ENCODE data around the gene EYS. TPM values are rescaled to one million over a fixed set of nuclear protein-coding genes. Genes with fewer than 3 reads are reported as not detected.
A peak's percentile ranks its signal among the peaks of the same experiment; 100 is the strongest.

Gene EYS
- polyA plus RNA-seq, 1 of the 3 experiments (the other 2 are of a cell fraction): 0.05 TPM

DNA sequence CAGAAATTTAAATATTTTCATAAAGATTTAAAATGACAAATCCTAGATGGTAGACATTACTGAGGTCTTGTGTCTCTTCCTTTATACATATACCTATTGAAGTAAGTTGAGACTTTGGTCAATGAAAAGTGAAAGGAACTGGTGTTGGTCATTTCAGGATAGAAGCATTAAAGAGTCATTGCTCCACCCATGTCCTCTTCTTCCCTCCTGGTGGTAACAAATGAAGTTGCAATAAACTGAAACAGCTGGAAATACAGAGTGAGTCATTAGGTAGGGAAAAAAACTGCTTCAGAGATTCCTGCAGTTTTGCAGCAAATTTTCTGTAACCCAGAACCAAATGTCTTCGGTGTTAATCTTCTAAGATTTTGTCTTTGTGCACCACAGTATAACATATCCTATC is 448.0 kb downstream of the EYS start:
- no peaks in the 10 kb centered on the region for H4K20me1 ChIP-seq (ENCODE audit: insufficient read depth)
- no peak overlapping the region for H3K27ac ChIP-seq (ENCODE audit: low read depth in 2 of 2, low read length in 1 of 2)
- no peak overlapping the region for H3K4me3 ChIP-seq (ENCODE audit: low read depth in 2 of 2, low read length in 1 of 2)
- no peak overlapping the region for H3K9ac ChIP-seq
- POLR2A ChIA-PET: no interaction called here
- H3K9me2 ChIP-seq: no peaks in the 10 kb centered on the region
- H3K4me1 ChIP-seq (ENCODE audit: control insufficient read depth in 1 of 2, insufficient read depth in 2 of 2, low read depth in 1 of 2, low read length in 1 of 2): no peaks in the 10 kb centered on the region
- no peaks in the 10 kb centered on the region for H3F3A ChIP-seq (replicated peaks; ENCODE audit: insufficient read depth)
- DNase-seq: no peak
- CTCF ChIA-PET: no interaction called here
- H2AFZ ChIP-seq (ENCODE audit: low read depth): no peak overlapping the region
- TF ChIP-seq, protein P1, sequence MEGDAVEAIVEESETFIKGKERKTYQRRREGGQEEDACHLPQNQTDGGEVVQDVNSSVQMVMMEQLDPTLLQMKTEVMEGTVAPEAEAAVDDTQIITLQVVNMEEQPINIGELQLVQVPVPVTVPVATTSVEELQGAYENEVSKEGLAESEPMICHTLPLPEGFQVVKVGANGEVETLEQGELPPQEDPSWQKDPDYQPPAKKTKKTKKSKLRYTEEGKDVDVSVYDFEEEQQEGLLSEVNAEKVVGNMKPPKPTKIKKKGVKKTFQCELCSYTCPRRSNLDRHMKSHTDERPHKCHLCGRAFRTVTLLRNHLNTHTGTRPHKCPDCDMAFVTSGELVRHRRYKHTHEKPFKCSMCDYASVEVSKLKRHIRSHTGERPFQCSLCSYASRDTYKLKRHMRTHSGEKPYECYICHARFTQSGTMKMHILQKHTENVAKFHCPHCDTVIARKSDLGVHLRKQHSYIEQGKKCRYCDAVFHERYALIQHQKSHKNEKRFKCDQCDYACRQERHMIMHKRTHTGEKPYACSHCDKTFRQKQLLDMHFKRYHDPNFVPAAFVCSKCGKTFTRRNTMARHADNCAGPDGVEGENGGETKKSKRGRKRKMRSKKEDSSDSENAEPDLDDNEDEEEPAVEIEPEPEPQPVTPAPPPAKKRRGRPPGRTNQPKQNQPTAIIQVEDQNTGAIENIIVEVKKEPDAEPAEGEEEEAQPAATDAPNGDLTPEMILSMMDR (IDR thresholded peaks at IDR 0.05): peak; percentile 41
- TF ChIP-seq, protein P2, sequence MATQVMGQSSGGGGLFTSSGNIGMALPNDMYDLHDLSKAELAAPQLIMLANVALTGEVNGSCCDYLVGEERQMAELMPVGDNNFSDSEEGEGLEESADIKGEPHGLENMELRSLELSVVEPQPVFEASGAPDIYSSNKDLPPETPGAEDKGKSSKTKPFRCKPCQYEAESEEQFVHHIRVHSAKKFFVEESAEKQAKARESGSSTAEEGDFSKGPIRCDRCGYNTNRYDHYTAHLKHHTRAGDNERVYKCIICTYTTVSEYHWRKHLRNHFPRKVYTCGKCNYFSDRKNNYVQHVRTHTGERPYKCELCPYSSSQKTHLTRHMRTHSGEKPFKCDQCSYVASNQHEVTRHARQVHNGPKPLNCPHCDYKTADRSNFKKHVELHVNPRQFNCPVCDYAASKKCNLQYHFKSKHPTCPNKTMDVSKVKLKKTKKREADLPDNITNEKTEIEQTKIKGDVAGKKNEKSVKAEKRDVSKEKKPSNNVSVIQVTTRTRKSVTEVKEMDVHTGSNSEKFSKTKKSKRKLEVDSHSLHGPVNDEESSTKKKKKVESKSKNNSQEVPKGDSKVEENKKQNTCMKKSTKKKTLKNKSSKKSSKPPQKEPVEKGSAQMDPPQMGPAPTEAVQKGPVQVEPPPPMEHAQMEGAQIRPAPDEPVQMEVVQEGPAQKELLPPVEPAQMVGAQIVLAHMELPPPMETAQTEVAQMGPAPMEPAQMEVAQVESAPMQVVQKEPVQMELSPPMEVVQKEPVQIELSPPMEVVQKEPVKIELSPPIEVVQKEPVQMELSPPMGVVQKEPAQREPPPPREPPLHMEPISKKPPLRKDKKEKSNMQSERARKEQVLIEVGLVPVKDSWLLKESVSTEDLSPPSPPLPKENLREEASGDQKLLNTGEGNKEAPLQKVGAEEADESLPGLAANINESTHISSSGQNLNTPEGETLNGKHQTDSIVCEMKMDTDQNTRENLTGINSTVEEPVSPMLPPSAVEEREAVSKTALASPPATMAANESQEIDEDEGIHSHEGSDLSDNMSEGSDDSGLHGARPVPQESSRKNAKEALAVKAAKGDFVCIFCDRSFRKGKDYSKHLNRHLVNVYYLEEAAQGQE (IDR thresholded peaks at IDR 0.05; ENCODE audit: low read depth, low read length): no peak
- no peaks in the 10 kb centered on the region for H3K27me3 ChIP-seq (ENCODE audit: insufficient read depth)
- 38% methylated on average over 1 of the region's 1 CpG for WGBS (ENCODE audit: low lambda C conversion rate)
- H3K36me3 ChIP-seq (replicated peaks in 1 of 2; ENCODE audit: control insufficient read depth in 1 of 2, insufficient read depth in 2 of 2, low read length in 1 of 2): no peaks in the 10 kb centered on the region
- no peak overlapping the region for H3K4me2 ChIP-seq
- no peaks in the 10 kb centered on the region for H3K9me3 ChIP-seq
- no peaks in the 10 kb centered on the region for H3K79me2 ChIP-seq (ENCODE audit: insufficient read depth)

DNA sequence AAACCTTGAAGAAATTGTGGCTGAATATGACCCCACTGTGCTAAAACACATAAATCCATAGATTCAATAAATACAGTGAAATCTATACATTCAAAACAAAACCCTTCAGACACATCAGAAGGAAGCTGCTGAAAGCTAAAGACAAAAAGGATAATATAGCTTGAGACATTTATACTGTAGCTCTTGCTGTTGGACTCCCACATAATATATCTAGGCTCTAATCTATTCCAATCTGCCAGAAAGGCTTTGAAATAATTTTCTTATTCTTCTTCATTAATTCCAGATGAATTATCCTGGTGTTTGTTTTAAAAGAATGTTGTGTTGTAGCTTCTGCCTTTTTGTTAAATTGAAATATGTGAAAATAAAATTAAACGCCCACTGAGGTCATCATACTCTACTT is 454.0 kb downstream of the EYS start:
- Histone ChIP-seq H3K4me3 (ENCODE audit: low read depth in 2 of 2, low read length in 1 of 2) (no peak overlapping the region), H3K27me3 (ENCODE audit: insufficient read depth) (no peaks in the 10 kb centered on the region), H3K4me1 (ENCODE audit: control insufficient read depth in 1 of 2, insufficient read depth in 2 of 2, low read depth in 1 of 2, low read length in 1 of 2) (no peaks in the 10 kb centered on the region), H3K36me3 (replicated peaks in 1 of 2; ENCODE audit: control insufficient read depth in 1 of 2, insufficient read depth in 2 of 2, low read length in 1 of 2) (no peaks in the 10 kb centered on the region), H3K9me3 (no peaks in the 10 kb centered on the region), H2AFZ (ENCODE audit: low read depth) (no peak overlapping the region), H3K79me2 (ENCODE audit: insufficient read depth) (no peaks in the 10 kb centered on the region), H3K27ac (ENCODE audit: low read depth in 2 of 2, low read length in 1 of 2) (no peak overlapping the region), H4K20me1 (ENCODE audit: insufficient read depth) (no peaks in the 10 kb centered on the region), H3K9me2 (no peaks in the 10 kb centered on the region), H3F3A (replicated peaks; ENCODE audit: insufficient read depth) (no peaks in the 10 kb centered on the region), H3K9ac (no peak overlapping the region), H3K4me2 (no peak overlapping the region)
- ChIA-PET POLR2A (no interaction called here), CTCF (interaction anchor here (0.6 to 1.2 kb wide), 2 partner anchors 10 to 820 kb away, joined by 3 read pairs; no protein-coding TSS in a partner anchor)
- 43% methylated on average over 1 of the region's 1 CpG for WGBS (ENCODE audit: low lambda C conversion rate)
- no peak for DNase-seq
- TF ChIP-seq EP300 (IDR thresholded peaks at IDR 0.05; ENCODE audit: borderline replicate concordance in 1 of 2, low read depth in 1 of 2, low read length in 1 of 2) (no peak), FOSL2 (IDR thresholded peaks at IDR 0.05; ENCODE audit: borderline replicate concordance, low read depth) (no peak), SIN3A (IDR thresholded peaks at IDR 0.05; ENCODE audit: borderline replicate concordance, low read depth, low read length) (no peak), TEAD4 (IDR thresholded peaks at IDR 0.05; ENCODE audit: borderline replicate concordance, insufficient read depth) (no peak), RCOR1 (IDR thresholded peaks at IDR 0.05; ENCODE audit: low read length) (no peak), ELF1 (IDR thresholded peaks at IDR 0.05) (no peak), GABPA (IDR thresholded peaks at IDR 0.05; ENCODE audit: low read depth) (no peak), SMC3 (IDR thresholded peaks at IDR 0.05; ENCODE audit: low read depth, low read length) (no peak), MXI1 (IDR thresholded peaks at IDR 0.05; ENCODE audit: low read depth, low read length) (no peak), RXRA (IDR thresholded peaks at IDR 0.05; ENCODE audit: borderline replicate concordance, low read depth) (no peak), NFIC (IDR thresholded peaks at IDR 0.05; ENCODE audit: borderline replicate concordance) (no peak), FOXM1 (IDR thresholded peaks at IDR 0.05; ENCODE audit: low read depth) (no peak), RFX5 (IDR thresholded peaks at IDR 0.05; ENCODE audit: low read length) (no peak)
- TF ChIP-seq, protein P1 (IDR thresholded peaks at IDR 0.05): no peak
- TF ChIP-seq, protein P3, sequence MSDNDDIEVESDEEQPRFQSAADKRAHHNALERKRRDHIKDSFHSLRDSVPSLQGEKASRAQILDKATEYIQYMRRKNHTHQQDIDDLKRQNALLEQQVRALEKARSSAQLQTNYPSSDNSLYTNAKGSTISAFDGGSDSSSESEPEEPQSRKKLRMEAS (IDR thresholded peaks at IDR 0.05; ENCODE audit: low read depth): no peak
- TF ChIP-seq, protein P4, sequence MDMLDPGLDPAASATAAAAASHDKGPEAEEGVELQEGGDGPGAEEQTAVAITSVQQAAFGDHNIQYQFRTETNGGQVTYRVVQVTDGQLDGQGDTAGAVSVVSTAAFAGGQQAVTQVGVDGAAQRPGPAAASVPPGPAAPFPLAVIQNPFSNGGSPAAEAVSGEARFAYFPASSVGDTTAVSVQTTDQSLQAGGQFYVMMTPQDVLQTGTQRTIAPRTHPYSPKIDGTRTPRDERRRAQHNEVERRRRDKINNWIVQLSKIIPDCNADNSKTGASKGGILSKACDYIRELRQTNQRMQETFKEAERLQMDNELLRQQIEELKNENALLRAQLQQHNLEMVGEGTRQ (IDR thresholded peaks at IDR 0.05; ENCODE audit: borderline replicate concordance, low read depth, low read length): no peak

Measured in SK-N-SH (cell line).